Spleen (tissue), 7 donors: ENCODE data around the gene CLRN3.

Experiments used
- CTCF ChIP-seq, 11 experiments: fragments of 200-600 bp in 7 of 11; fragments of 450-650 bp in 4 of 11; sonication (generic) in 4 of 11; IDR thresholded peaks in 8 of 11; conservative IDR thresholded peaks in 3 of 11; 1 replicate in 7 of 11; 2 replicates in 4 of 11; pipeline versions ENCODE4 v1.4.0 to v1.8.0; 2016 to 2021; ENCODE audit warnings: antibody characterized with exemption in 11 of 11, inconsistent platforms in 4 of 11, mild to moderate bottlenecking in 1 of 11
- POLR2A ChIP-seq, 3 donors: fragments of 450-650 bp; IDR thresholded peaks; one replicate each; pipeline ENCODE4 v1.5.1; 2017; ENCODE audit warnings: antibody characterized with exemption in 3 of 3, mild to moderate bottlenecking in 1 of 3
- POLR2AphosphoS5 ChIP-seq, 3 donors: sonication (generic); formaldehyde crosslinking; IDR thresholded peaks; one replicate each; pipeline ENCODE4 v1.5.1; 2017; ENCODE audit warnings: antibody characterized with exemption in 3 of 3
- donor health status: DM: no; HTN: no; CAD: no; lungs with moderate emphysema.
- donor health status: DM: no; HTN: no; CAD: no.
- donor health status: DM: no; HTN: no; CAD: no.

GRCh38 chr10:127840884-127841283, 51.9 kb downstream of the CLRN3 start:
- no peak for TF ChIP-seq CTCF (IDR thresholded peaks at IDR 0.05 in 8 of 11, conservative IDR thresholded peaks at IDR 0.05 in 3 of 11)
- no peak for TF ChIP-seq POLR2AphosphoS5 (IDR thresholded peaks at IDR 0.05)
- no peak for TF ChIP-seq POLR2A (IDR thresholded peaks at IDR 0.05)
